GM12878 (cell line): Measurements from ENCODE around the gene MDM4.
"Not testable (repeated sequence)": the region's sequence is repeated elsewhere in the genome, so short reads cannot be mapped to it uniquely, and the experiment has no call there.

Source experiments
- DPF2 ChIP-seq: fragments of 450-650 bp; IDR thresholded peaks from 2 replicates; pipeline ENCODE4 v1.6.1; 2017; ENCODE audit warnings: mild to moderate bottlenecking
- EP300 ChIP-seq, 2 experiments: fragments of 150-350 bp in 1 of 2; IDR thresholded peaks; 2 replicates each; pipeline ENCODE4 v1.6.1; 2011 to 2012; ENCODE audit warnings: low read depth in 2 of 2, low read length in 2 of 2, borderline replicate concordance in 1 of 2, improper control_type of control experiment in 1 of 2, inconsistent platforms in 1 of 2; ENCODE audit not compliant: control insufficient read depth in 1 of 2
- ESRRA ChIP-seq: IDR thresholded peaks from 2 replicates; pipeline ENCODE4 v1.6.1; 2012; ENCODE audit warnings: mild to moderate bottlenecking, low read length, improper control_type of control experiment
- EZH2 ChIP-seq: IDR thresholded peaks from 2 replicates; pipeline ENCODE4 v1.6.1; 2012; ENCODE audit warnings: low read depth, mild to moderate bottlenecking, control low read depth, inconsistent platforms, low read length, borderline replicate concordance; ENCODE audit not compliant: control insufficient read depth
- TF ChIP-seq, protein P1 (sequence below), 3 experiments: IDR thresholded peaks in 2 of 3; conservative IDR thresholded peaks in 1 of 3; 2 replicates each; pipeline ENCODE4 v1.5.1; 2011; ENCODE audit warnings: low read depth in 3 of 3, low read length in 3 of 3, mild to moderate bottlenecking in 3 of 3, control low read depth in 2 of 3, moderate library complexity in 2 of 3, inconsistent platforms in 1 of 3, mixed read lengths in 1 of 3; ENCODE audit not compliant: control insufficient read depth in 2 of 3, insufficient read depth in 1 of 3; ENCODE audit errors: extremely low read depth in 1 of 3
- TF ChIP-seq, protein P2 (sequence below): fragments of 450-650 bp; IDR thresholded peaks from 2 replicates; pipeline ENCODE4 v1.6.1; 2017; ENCODE audit warnings: mild to moderate bottlenecking

DNA sequence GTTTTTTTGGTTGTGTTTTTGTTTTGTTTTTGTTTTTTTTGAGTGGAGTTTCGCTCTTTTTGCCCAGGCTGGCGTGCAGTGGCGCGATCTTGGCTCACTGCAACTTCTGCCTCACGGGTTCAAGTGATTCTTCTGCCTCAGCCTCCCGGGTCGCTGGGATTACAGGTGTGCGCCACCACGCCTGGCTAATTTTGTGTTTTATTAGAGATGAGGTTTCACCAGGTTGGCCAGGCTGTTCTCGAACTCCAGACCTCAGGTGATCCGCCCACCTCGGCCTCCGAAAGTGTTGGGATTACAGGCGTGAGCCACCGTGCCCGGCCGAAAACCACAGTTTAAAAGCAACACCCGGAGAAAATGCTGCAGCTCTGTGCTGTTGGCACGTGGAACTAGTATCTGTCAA is 1.2 kb downstream of the MDM4 start:
- TF ChIP-seq ESRRA; EP300 (IDR thresholded peaks at IDR 0.05; ENCODE audit: borderline replicate concordance in 1 of 2, control insufficient read depth in 1 of 2, low read depth in 2 of 2, low read length in 2 of 2); DPF2; EZH2: not testable (repeated sequence)
- TF ChIP-seq, protein P1, sequence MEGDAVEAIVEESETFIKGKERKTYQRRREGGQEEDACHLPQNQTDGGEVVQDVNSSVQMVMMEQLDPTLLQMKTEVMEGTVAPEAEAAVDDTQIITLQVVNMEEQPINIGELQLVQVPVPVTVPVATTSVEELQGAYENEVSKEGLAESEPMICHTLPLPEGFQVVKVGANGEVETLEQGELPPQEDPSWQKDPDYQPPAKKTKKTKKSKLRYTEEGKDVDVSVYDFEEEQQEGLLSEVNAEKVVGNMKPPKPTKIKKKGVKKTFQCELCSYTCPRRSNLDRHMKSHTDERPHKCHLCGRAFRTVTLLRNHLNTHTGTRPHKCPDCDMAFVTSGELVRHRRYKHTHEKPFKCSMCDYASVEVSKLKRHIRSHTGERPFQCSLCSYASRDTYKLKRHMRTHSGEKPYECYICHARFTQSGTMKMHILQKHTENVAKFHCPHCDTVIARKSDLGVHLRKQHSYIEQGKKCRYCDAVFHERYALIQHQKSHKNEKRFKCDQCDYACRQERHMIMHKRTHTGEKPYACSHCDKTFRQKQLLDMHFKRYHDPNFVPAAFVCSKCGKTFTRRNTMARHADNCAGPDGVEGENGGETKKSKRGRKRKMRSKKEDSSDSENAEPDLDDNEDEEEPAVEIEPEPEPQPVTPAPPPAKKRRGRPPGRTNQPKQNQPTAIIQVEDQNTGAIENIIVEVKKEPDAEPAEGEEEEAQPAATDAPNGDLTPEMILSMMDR (IDR thresholded peaks at IDR 0.05 in 2 of 3, conservative IDR thresholded peaks at IDR 0.05 in 1 of 3; ENCODE audit: control insufficient read depth in 2 of 3, extremely low read depth in 1 of 3, insufficient read depth in 1 of 3, low read depth in 3 of 3, low read length in 3 of 3), result not testable (repeated sequence)
- TF ChIP-seq, protein P2, sequence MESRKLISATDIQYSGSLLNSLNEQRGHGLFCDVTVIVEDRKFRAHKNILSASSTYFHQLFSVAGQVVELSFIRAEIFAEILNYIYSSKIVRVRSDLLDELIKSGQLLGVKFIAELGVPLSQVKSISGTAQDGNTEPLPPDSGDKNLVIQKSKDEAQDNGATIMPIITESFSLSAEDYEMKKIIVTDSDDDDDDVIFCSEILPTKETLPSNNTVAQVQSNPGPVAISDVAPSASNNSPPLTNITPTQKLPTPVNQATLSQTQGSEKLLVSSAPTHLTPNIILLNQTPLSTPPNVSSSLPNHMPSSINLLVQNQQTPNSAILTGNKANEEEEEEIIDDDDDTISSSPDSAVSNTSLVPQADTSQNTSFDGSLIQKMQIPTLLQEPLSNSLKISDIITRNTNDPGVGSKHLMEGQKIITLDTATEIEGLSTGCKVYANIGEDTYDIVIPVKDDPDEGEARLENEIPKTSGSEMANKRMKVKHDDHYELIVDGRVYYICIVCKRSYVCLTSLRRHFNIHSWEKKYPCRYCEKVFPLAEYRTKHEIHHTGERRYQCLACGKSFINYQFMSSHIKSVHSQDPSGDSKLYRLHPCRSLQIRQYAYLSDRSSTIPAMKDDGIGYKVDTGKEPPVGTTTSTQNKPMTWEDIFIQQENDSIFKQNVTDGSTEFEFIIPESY, result peak; percentile 47; the same call in 1 of the 2 replicates
